HepG2 (cell line): Measurements from ENCODE around the gene PANK3. TPM values are rescaled to one million over a fixed set of nuclear protein-coding genes. Genes with fewer than 3 reads are reported as not detected.

Experiments
- ATAC-seq: fragments of 200-7000 bp; cut with Tn5 transposase; 3 replicates; pipeline ENCODE4 v1.9.1; 2020; ENCODE audit warnings: mild to moderate bottlenecking, moderate library complexity
- BruUV-seq: library from RNA; stranded (reverse); fragments of 400-500 nt; replicated peaks from 2 replicates; lab custom pipeline; 2021; lab: Mats Ljungman, UMichigan
- CTCF ChIA-PET: fragments of 300-600 bp; formaldehyde crosslinking; extraction: SDS; loops from one replicate; lab custom pipeline; 2021; ENCODE audit warnings: low total read pairs, inconsistent platforms, low intra/inter-chr PET ratio; lab: Yijun Ruan, JAX
- POLR2A ChIA-PET: fragments of 350-600 bp; sonication (Branson Sonifier 250); formaldehyde crosslinking; loops from one replicate; lab custom pipeline; 2020; ENCODE audit warnings: antibody characterized with exemption, inconsistent platforms; lab: Yijun Ruan, JAX
- DNase-seq: peaks from one replicate; pipeline ENCODE4 v3.0.0-alpha.2; 2015; ENCODE audit warnings: low spot score
- FAIRE-seq: peaks from 3 replicates; lab custom pipeline; 2011; peaks lifted over from hg19 to GRCh38; lab: Jason Lieb, UNC
- H2AFZ ChIP-seq: one replicate; pipeline ENCODE4 v1.6.1; 2011; ENCODE audit warnings: low read length, inconsistent platforms
- H3K27ac ChIP-seq: fragments of 300-600 bp; 3 replicates; pipeline ENCODE4 v1.8.0; 2011; ENCODE audit warnings: mixed run types, mild to moderate bottlenecking, mixed read lengths, low read length, inconsistent platforms; ENCODE audit not compliant: insufficient read depth; ENCODE audit errors: extremely low read length
- H3K27me3 ChIP-seq, 2 experiments: fragments of 200-600 bp in 1 of 2; 2 replicates in 1 of 2; 3 replicates in 1 of 2; pipeline versions ENCODE4 v1.6.0 to v1.8.0; 2011; ENCODE audit warnings: low read length in 2 of 2, mild to moderate bottlenecking in 2 of 2, moderate library complexity in 2 of 2, inconsistent platforms in 1 of 2; ENCODE audit not compliant: insufficient read depth in 2 of 2, control insufficient read depth in 1 of 2
- H3K36me3 ChIP-seq, 2 experiments: fragments of 200-600 bp in 1 of 2; replicated peaks in 1 of 2; 2 replicates in 1 of 2; 3 replicates in 1 of 2; pipeline versions ENCODE4 v1.5.1 to v1.8.0; 2011; ENCODE audit warnings: low read length in 2 of 2, inconsistent platforms in 1 of 2; ENCODE audit not compliant: insufficient read depth in 2 of 2, control insufficient read depth in 1 of 2
- H3K4me1 ChIP-seq: 2 replicates; pipeline ENCODE4 v1.5.1; 2012; ENCODE audit warnings: low read length, inconsistent platforms; ENCODE audit not compliant: insufficient read depth
- H3K4me2 ChIP-seq: 2 replicates; pipeline ENCODE4 v1.6.0; 2011; ENCODE audit warnings: low read depth, low read length, inconsistent platforms
- H3K4me3 ChIP-seq, 3 experiments: fragments of 200-600 bp in 1 of 3; sonication (generic), shearing (Covaris generic) in 1 of 3; replicated peaks in 1 of 3; 2 replicates each; pipeline ENCODE4 v1.5.1; 2011 to 2016; ENCODE audit warnings: low read length in 3 of 3, inconsistent platforms in 2 of 3, low read depth in 2 of 3, mild to moderate bottlenecking in 2 of 3, control low read depth in 1 of 3, mixed read lengths in 1 of 3; ENCODE audit not compliant: insufficient read depth in 1 of 3
- H3K79me2 ChIP-seq: one replicate; pipeline ENCODE4 v1.6.1; 2011; ENCODE audit warnings: low read length, inconsistent platforms; ENCODE audit not compliant: insufficient read depth
- H3K9ac ChIP-seq: 2 replicates; pipeline ENCODE4 v1.6.0; 2011; ENCODE audit warnings: mild to moderate bottlenecking, low read depth, low read length, inconsistent platforms; ENCODE audit not compliant: insufficient read depth
- H3K9me3 ChIP-seq: 2 replicates; pipeline ENCODE4 v1.5.1; 2012; ENCODE audit warnings: mild to moderate bottlenecking, low read length
- H4K20me1 ChIP-seq: 2 replicates; pipeline ENCODE4 v1.6.0; 2011; ENCODE audit warnings: inconsistent platforms, mild to moderate bottlenecking, low read length, moderate library complexity; ENCODE audit not compliant: insufficient read depth
- DMAP1 ChIP-seq: IDR thresholded peaks from 2 replicates; pipeline ENCODE4 v1.6.1; 2016
- GZF1 ChIP-seq: sonication (generic); formaldehyde crosslinking; IDR thresholded peaks from 2 replicates; pipeline ENCODE4 v1.5.1; 2020; ENCODE audit warnings: mild to moderate bottlenecking, missing genetic modification reagents
- MAFG ChIP-seq: sonication (generic); formaldehyde crosslinking; IDR thresholded peaks from 2 replicates; pipeline ENCODE4 v1.5.1; 2020; ENCODE audit warnings: mild to moderate bottlenecking, missing genetic modification reagents
- MZF1 ChIP-seq: sonication (generic); formaldehyde crosslinking; IDR thresholded peaks from 2 replicates; pipeline ENCODE4 v1.8.1; 2023; ENCODE audit warnings: mild to moderate bottlenecking, missing genetic modification reagents, borderline replicate concordance
- PHF21A ChIP-seq: sonication (generic); formaldehyde crosslinking; IDR thresholded peaks from 2 replicates; pipeline ENCODE4 v1.5.0; 2020; ENCODE audit warnings: mild to moderate bottlenecking, missing genetic modification reagents
- PHF8 ChIP-seq: sonication (generic); formaldehyde crosslinking; IDR thresholded peaks from 2 replicates; pipeline ENCODE4 v1.5.0; 2020; ENCODE audit warnings: missing genetic modification reagents
- SMYD3 ChIP-seq: sonication (generic); formaldehyde crosslinking; IDR thresholded peaks from 2 replicates; pipeline ENCODE4 v1.8.1; 2023; ENCODE audit warnings: mild to moderate bottlenecking, missing genetic modification reagents
- THAP9 ChIP-seq: sonication (generic); formaldehyde crosslinking; IDR thresholded peaks from 2 replicates; pipeline ENCODE4; 2020; ENCODE audit warnings: missing genetic modification reagents, mild to moderate bottlenecking, borderline replicate concordance
- ZBTB42 ChIP-seq: sonication (generic); formaldehyde crosslinking; IDR thresholded peaks from 2 replicates; pipeline ENCODE4 v1.5.0; 2020; ENCODE audit warnings: mild to moderate bottlenecking, missing genetic modification reagents
- ZNF256 ChIP-seq: sonication (generic); formaldehyde crosslinking; conservative IDR thresholded peaks from 2 replicates; pipeline ENCODE4 v1.4.0; 2020; ENCODE audit warnings: missing genetic modification reagents
- ZNF446 ChIP-seq: sonication (generic); formaldehyde crosslinking; IDR thresholded peaks from 2 replicates; pipeline ENCODE4 v1.5.0; 2020; ENCODE audit warnings: mild to moderate bottlenecking, missing genetic modification reagents
- ZNF570 ChIP-seq: sonication (generic); formaldehyde crosslinking; IDR thresholded peaks from 2 replicates; pipeline ENCODE4 v1.4.0; 2020; ENCODE audit warnings: mild to moderate bottlenecking, missing genetic modification reagents, borderline replicate concordance
- ZNF577 ChIP-seq: sonication (generic); formaldehyde crosslinking; IDR thresholded peaks from 2 replicates; pipeline ENCODE4 v1.4.0; 2020; ENCODE audit warnings: mild to moderate bottlenecking, low read depth, missing genetic modification reagents, borderline replicate concordance
- ZNF704 ChIP-seq: sonication (generic); formaldehyde crosslinking; IDR thresholded peaks from 2 replicates; pipeline ENCODE4 v1.8.1; 2023; ENCODE audit warnings: mild to moderate bottlenecking, inconsistent platforms, moderate library complexity, missing genetic modification reagents, borderline replicate concordance
- ZNF709 ChIP-seq: sonication (generic); formaldehyde crosslinking; IDR thresholded peaks from 2 replicates; pipeline ENCODE4 v1.5.0; 2020; ENCODE audit warnings: mild to moderate bottlenecking, missing genetic modification reagents
- in situ Hi-C: cut with HindIII; loops from 2 replicates; pipeline ENCODE4 v1.10.0; 2017; ENCODE audit warnings: low pct_unique_long_range_greater_than_20kb; ENCODE audit not compliant: extremely low pct_ligation_motif_present
- intact Hi-C: fragments of 100-400 bp; cut with micrococcal nuclease; formaldehyde crosslinking; loops from one replicate; pipeline ENCODE4 v1.10.0; 2022; ENCODE audit not compliant: unreplicated experiment
- polyA plus RNA-seq, 8 experiments: library from polyadenylated mRNA; depleted of rRNA in 3 of 8; stranded (reverse) in 7 of 8; unstranded in 1 of 8; fragments of >200 nt; fragmentation: Illumina TruSeq in 4 of 8; extraction: Trizol in 4 of 8; gene quantifications; 2 replicates each; pipeline versions ENCODE4 v1.2.1 to v1.2.3, GENCODE V29; 2011 to 2016; ENCODE audit warnings: low read depth in 4 of 8, missing spikeins in 1 of 8, mixed read lengths in 1 of 8; ENCODE audit not compliant: insufficient read depth in 1 of 8
- total RNA-seq, 5 experiments: library from RNA; depleted of rRNA; stranded (reverse); fragments of >200 nt; fragmentation: Illumina TruSeq; extraction: Trizol; gene quantifications; 2 replicates each; pipeline ENCODE4 v1.2.3, GENCODE V29; 2016; ENCODE audit warnings: low read depth in 1 of 5

The PANK3 gene
- total and polyA plus RNA-seq, 2 of the 13 experiments (the other 11 are each of a cell fraction or from before 2014, with no cell fraction given): 26.9 to 69.5 TPM

GRCh38 chr5:168606562-168606961 lies 27.4 kb upstream of the PANK3 start (continued):
- no peak for TF ChIP-seq ZNF704
- no peak for TF ChIP-seq ZNF709

- Histone ChIP-seq H3K79me2 (no peaks in the 10 kb centered on the region), H3K36me3 (no peaks in the 10 kb centered on the region), H3K4me1 (peaks cover 37% of the 10 kb centered on the region), H3K4me3 (no peak overlapping the region), H4K20me1 (no peaks in the 10 kb centered on the region), H3K27me3 (no peaks in the 10 kb centered on the region), H3K27ac (no peak overlapping the region), H3K4me2 (no peak overlapping the region), H2AFZ (no peak overlapping the region), H3K9ac (no peak overlapping the region), H3K9me3 (no peaks in the 10 kb centered on the region)
- in situ Hi-C loops (no loop called here), intact Hi-C loops (no loop called here)
- ATAC-seq (no peak), FAIRE-seq (no peak), DNase-seq (no peak)
- no TSS peak for BruUV-seq
- ChIA-PET POLR2A (interaction anchor here (1.3 to 1.9 kb wide), 2 partner anchors 12 to 25 kb away, joined by 3 to 5 read pairs; partner anchors contain the start of gene PANK3), CTCF (no interaction called here)
- TF ChIP-seq PHF21A (no peak), ZNF577 (CRISPR knock-in tag) (no peak), ZNF446 (CRISPR knock-in tag) (no peak), THAP9 (no peak), GZF1 (CRISPR knock-in tag) (no peak), DMAP1 (CRISPR knock-in tag) (no peak), ZBTB42 (CRISPR knock-in tag) (no peak), ZNF256 (CRISPR knock-in tag) (no peak), MAFG (CRISPR knock-in tag) (no peak), ZNF570 (CRISPR knock-in tag) (no peak), MZF1 (CRISPR knock-in tag) (no peak), SMYD3 (CRISPR knock-in tag) (no peak), PHF8 (no peak)
Measured at GRCh38 chr5:168604436-168604835, 25.3 kb upstream of the PANK3 start.
